HEK293 (cell line): ENCODE results near the gene USP1.

Source experiments
- MYNN ChIP-seq: fragments of 450-650 bp; formaldehyde crosslinking; IDR thresholded peaks from 2 replicates; pipeline ENCODE4 v1.5.1; 2016; ENCODE audit warnings: missing biosample characterization, missing genetic modification characterization, borderline replicate concordance
- PBX3 ChIP-seq: sonication (generic); formaldehyde crosslinking; IDR thresholded peaks from 2 replicates; pipeline ENCODE4 v1.8.1; 2022; ENCODE audit warnings: mild to moderate bottlenecking, moderate library complexity, missing genetic modification reagents
- SP2 ChIP-seq: fragments of 450-650 bp; formaldehyde crosslinking; IDR thresholded peaks from 2 replicates; pipeline ENCODE4 v1.5.1; 2016; ENCODE audit warnings: missing biosample characterization, missing genetic modification characterization
- SP7 ChIP-seq: fragments of 450-650 bp; formaldehyde crosslinking; IDR thresholded peaks from 2 replicates; pipeline ENCODE4 v1.5.1; 2016; ENCODE audit warnings: missing biosample characterization, missing genetic modification characterization
- ZNF133 ChIP-seq: fragments of 450-650 bp; formaldehyde crosslinking; IDR thresholded peaks from 2 replicates; pipeline ENCODE4 v1.5.1; 2016; ENCODE audit warnings: missing biosample characterization, missing genetic modification characterization
- ZNF157 ChIP-seq: fragments of 450-650 bp; formaldehyde crosslinking; IDR thresholded peaks from 2 replicates; pipeline ENCODE4 v1.5.1; 2016; ENCODE audit warnings: missing biosample characterization, missing genetic modification characterization
- TF ChIP-seq, protein P1 (sequence below): fragments of 450-650 bp; formaldehyde crosslinking; IDR thresholded peaks from 2 replicates; pipeline ENCODE4 v1.5.1; 2016; ENCODE audit warnings: missing biosample characterization, missing genetic modification characterization
- TF ChIP-seq, protein P2 (sequence below): fragments of 450-650 bp; formaldehyde crosslinking; IDR thresholded peaks from 2 replicates; pipeline ENCODE4 v1.5.1; 2016; ENCODE audit warnings: missing biosample characterization, missing genetic modification characterization, borderline replicate concordance

- TF ChIP-seq, protein P1, sequence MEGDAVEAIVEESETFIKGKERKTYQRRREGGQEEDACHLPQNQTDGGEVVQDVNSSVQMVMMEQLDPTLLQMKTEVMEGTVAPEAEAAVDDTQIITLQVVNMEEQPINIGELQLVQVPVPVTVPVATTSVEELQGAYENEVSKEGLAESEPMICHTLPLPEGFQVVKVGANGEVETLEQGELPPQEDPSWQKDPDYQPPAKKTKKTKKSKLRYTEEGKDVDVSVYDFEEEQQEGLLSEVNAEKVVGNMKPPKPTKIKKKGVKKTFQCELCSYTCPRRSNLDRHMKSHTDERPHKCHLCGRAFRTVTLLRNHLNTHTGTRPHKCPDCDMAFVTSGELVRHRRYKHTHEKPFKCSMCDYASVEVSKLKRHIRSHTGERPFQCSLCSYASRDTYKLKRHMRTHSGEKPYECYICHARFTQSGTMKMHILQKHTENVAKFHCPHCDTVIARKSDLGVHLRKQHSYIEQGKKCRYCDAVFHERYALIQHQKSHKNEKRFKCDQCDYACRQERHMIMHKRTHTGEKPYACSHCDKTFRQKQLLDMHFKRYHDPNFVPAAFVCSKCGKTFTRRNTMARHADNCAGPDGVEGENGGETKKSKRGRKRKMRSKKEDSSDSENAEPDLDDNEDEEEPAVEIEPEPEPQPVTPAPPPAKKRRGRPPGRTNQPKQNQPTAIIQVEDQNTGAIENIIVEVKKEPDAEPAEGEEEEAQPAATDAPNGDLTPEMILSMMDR (tag by site-specific recombination) = no peak
- TF ChIP-seq ZNF133 (tag by site-specific recombination) = no peak
- no peak for TF ChIP-seq MYNN (tag by site-specific recombination)
- TF ChIP-seq, protein P2, sequence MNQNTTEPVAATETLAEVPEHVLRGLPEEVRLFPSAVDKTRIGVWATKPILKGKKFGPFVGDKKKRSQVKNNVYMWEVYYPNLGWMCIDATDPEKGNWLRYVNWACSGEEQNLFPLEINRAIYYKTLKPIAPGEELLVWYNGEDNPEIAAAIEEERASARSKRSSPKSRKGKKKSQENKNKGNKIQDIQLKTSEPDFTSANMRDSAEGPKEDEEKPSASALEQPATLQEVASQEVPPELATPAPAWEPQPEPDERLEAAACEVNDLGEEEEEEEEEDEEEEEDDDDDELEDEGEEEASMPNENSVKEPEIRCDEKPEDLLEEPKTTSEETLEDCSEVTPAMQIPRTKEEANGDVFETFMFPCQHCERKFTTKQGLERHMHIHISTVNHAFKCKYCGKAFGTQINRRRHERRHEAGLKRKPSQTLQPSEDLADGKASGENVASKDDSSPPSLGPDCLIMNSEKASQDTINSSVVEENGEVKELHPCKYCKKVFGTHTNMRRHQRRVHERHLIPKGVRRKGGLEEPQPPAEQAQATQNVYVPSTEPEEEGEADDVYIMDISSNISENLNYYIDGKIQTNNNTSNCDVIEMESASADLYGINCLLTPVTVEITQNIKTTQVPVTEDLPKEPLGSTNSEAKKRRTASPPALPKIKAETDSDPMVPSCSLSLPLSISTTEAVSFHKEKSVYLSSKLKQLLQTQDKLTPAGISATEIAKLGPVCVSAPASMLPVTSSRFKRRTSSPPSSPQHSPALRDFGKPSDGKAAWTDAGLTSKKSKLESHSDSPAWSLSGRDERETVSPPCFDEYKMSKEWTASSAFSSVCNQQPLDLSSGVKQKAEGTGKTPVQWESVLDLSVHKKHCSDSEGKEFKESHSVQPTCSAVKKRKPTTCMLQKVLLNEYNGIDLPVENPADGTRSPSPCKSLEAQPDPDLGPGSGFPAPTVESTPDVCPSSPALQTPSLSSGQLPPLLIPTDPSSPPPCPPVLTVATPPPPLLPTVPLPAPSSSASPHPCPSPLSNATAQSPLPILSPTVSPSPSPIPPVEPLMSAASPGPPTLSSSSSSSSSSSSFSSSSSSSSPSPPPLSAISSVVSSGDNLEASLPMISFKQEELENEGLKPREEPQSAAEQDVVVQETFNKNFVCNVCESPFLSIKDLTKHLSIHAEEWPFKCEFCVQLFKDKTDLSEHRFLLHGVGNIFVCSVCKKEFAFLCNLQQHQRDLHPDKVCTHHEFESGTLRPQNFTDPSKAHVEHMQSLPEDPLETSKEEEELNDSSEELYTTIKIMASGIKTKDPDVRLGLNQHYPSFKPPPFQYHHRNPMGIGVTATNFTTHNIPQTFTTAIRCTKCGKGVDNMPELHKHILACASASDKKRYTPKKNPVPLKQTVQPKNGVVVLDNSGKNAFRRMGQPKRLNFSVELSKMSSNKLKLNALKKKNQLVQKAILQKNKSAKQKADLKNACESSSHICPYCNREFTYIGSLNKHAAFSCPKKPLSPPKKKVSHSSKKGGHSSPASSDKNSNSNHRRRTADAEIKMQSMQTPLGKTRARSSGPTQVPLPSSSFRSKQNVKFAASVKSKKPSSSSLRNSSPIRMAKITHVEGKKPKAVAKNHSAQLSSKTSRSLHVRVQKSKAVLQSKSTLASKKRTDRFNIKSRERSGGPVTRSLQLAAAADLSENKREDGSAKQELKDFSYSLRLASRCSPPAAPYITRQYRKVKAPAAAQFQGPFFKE (tag by site-specific recombination) = no peak
- TF ChIP-seq ZNF157 (tag by site-specific recombination) = no peak
- no peak for TF ChIP-seq PBX3 (CRISPR knock-in tag)
- TF ChIP-seq SP7 (tag by site-specific recombination) = no peak
- TF ChIP-seq SP2 = no peak
Observed at GRCh38 chr1:62444701-62445100, 7.9 kb downstream of the USP1 start.
